DND-41 (cell line): ENCODE data around the gene KIAA0040.

ENCODE experiments used
- ATAC-seq: fragments of 200-7000 bp; cut with Tn5 transposase; 3 replicates; pipeline ENCODE4 v1.9.1; 2021; ENCODE audit warnings: low read depth; ENCODE audit not compliant: insufficient read depth
- DNase-seq: peaks from one replicate; pipeline ENCODE4 v3.0.0-alpha.2; 2020
- H2AFZ ChIP-seq: 2 replicates; pipeline ENCODE4 v1.6.0; 2012; ENCODE audit warnings: low read depth, low read length
- H3K27ac ChIP-seq: 2 replicates; pipeline ENCODE4 v1.5.1; 2012; ENCODE audit warnings: low read length, inconsistent platforms
- H3K27me3 ChIP-seq: fragments of 200-600 bp; sonication (generic); 2 replicates; pipeline ENCODE4 v1.6.0; 2012; ENCODE audit warnings: low read length, mild to moderate bottlenecking, inconsistent platforms; ENCODE audit not compliant: insufficient read depth, poor library complexity
- H3K36me3 ChIP-seq: 2 replicates; pipeline ENCODE4 v1.5.1; 2012; ENCODE audit warnings: low read length, inconsistent platforms; ENCODE audit not compliant: insufficient read depth
- H3K4me1 ChIP-seq: 2 replicates; pipeline ENCODE4 v1.5.1; 2012; ENCODE audit warnings: mild to moderate bottlenecking, low read length; ENCODE audit not compliant: insufficient read depth
- H3K4me2 ChIP-seq: 2 replicates; pipeline ENCODE4 v1.6.0; 2012; ENCODE audit warnings: mild to moderate bottlenecking, moderate library complexity, low read length, inconsistent platforms; ENCODE audit not compliant: insufficient read depth
- H3K4me3 ChIP-seq, 2 experiments: fragments of 200-600 bp in 1 of 2; shearing (Covaris generic) in 1 of 2; 2 replicates each; pipeline ENCODE4 v1.5.1; 2012 to 2016; ENCODE audit warnings: inconsistent platforms in 2 of 2, low read length in 2 of 2, mild to moderate bottlenecking in 2 of 2, low read depth in 1 of 2, moderate library complexity in 1 of 2
- H3K79me2 ChIP-seq: 2 replicates; pipeline ENCODE4 v1.6.0; 2012; ENCODE audit warnings: low read length, inconsistent platforms; ENCODE audit not compliant: insufficient read depth
- H3K9ac ChIP-seq: 2 replicates; pipeline ENCODE4 v1.6.0; 2012; ENCODE audit warnings: low read depth, mild to moderate bottlenecking, inconsistent platforms, low read length, moderate library complexity
- H3K9me3 ChIP-seq: 2 replicates; pipeline ENCODE4 v1.5.1; 2012; ENCODE audit warnings: low read length, moderate library complexity, mild to moderate bottlenecking, inconsistent platforms; ENCODE audit not compliant: insufficient read depth, severe bottlenecking
- H4K20me1 ChIP-seq: 2 replicates; pipeline ENCODE4 v1.6.0; 2012; ENCODE audit warnings: low read length; ENCODE audit not compliant: insufficient read depth
- CTCF ChIP-seq: IDR thresholded peaks from 2 replicates; pipeline ENCODE4 v1.5.1; 2012; ENCODE audit warnings: borderline replicate concordance, low read length, moderate library complexity, mild to moderate bottlenecking; ENCODE audit not compliant: poor library complexity, severe bottlenecking; ENCODE audit errors: extremely low read depth
- EZH2 ChIP-seq: IDR thresholded peaks from 3 replicates; pipeline ENCODE4 v1.6.1; 2012; ENCODE audit warnings: borderline replicate concordance, low read depth, mild to moderate bottlenecking, moderate library complexity, low read length, inconsistent platforms; ENCODE audit not compliant: severe bottlenecking

Gene KIAA0040

GRCh38 chr1:175172503-175172902 lies 20.1 kb downstream of the KIAA0040 start:
- H3K27ac ChIP-seq: no peak overlapping the region
- DNase-seq (no peak), ATAC-seq (no peak)
- no peak overlapping the region for H3K4me3 ChIP-seq
- no peak overlapping the region for H2AFZ ChIP-seq
- no peaks in the 10 kb centered on the region for H3K27me3 ChIP-seq
- no peak overlapping the region for H3K4me2 ChIP-seq
- H3K4me1 ChIP-seq: no peaks in the 10 kb centered on the region
- no peaks in the 10 kb centered on the region for H3K79me2 ChIP-seq
- H3K9me3 ChIP-seq: no peaks in the 10 kb centered on the region
- TF ChIP-seq CTCF (no peak), EZH2 (no peak)
- H3K9ac ChIP-seq: no peak overlapping the region
- H4K20me1 ChIP-seq: no peaks in the 10 kb centered on the region
- no peaks in the 10 kb centered on the region for H3K36me3 ChIP-seq

- Histone ChIP-seq H3K27me3 (no peaks in the 10 kb centered on the region), H3K9ac (no peak overlapping the region), H3K4me2 (no peak overlapping the region), H2AFZ (no peak overlapping the region), H3K4me1 (no peaks in the 10 kb centered on the region), H3K27ac (no peak overlapping the region), H3K79me2 (no peaks in the 10 kb centered on the region), H3K4me3 (no peak overlapping the region), H3K36me3 (no peaks in the 10 kb centered on the region), H3K9me3 (no peaks in the 10 kb centered on the region), H4K20me1 (no peaks in the 10 kb centered on the region)
- TF ChIP-seq EZH2 (no peak), CTCF (no peak)
- ATAC-seq (no peak), DNase-seq (no peak)
Measured at GRCh38 chr1:175171036-175171913, 21.3 kb downstream of the KIAA0040 start.

- TF ChIP-seq EZH2 (no peak), CTCF (no peak)
- H3K9ac ChIP-seq: no peak overlapping the region
- no peak overlapping the region for H3K4me2 ChIP-seq
- ATAC-seq (no peak), DNase-seq (no peak)
- no peak overlapping the region for H3K4me3 ChIP-seq
- H3K4me1 ChIP-seq: no peaks in the 10 kb centered on the region
- no peak overlapping the region for H2AFZ ChIP-seq
- no peaks in the 10 kb centered on the region for H3K9me3 ChIP-seq
- no peak overlapping the region for H3K27ac ChIP-seq
- H3K36me3 ChIP-seq: no peaks in the 10 kb centered on the region
- H3K27me3 ChIP-seq: no peaks in the 10 kb centered on the region
- H3K79me2 ChIP-seq: no peaks in the 10 kb centered on the region
- no peaks in the 10 kb centered on the region for H4K20me1 ChIP-seq
Measured at GRCh38 chr1:175169286-175170018, 23.1 kb downstream of the KIAA0040 start.
